Neural cell (in vitro differentiated cells): ENCODE measurements around the gene TCTA. TPM values are rescaled to one million over a fixed set of nuclear protein-coding genes. Genes with fewer than 3 reads are reported as not detected.

Experiments
- H2AFZ ChIP-seq: fragments of 200-600, 300-800 bp; sonication (generic), shearing (Covaris generic); 2 replicates; pipeline ENCODE4 v1.6.0; 2014; ENCODE audit warnings: low read depth, mild to moderate bottlenecking, antibody characterized with exemption, low read length, moderate library complexity
- H3F3A ChIP-seq: fragments of 200-600 bp; shearing (Covaris generic); 2 replicates; pipeline ENCODE4 v1.6.1; 2016; ENCODE audit warnings: mild to moderate bottlenecking, moderate library complexity, mixed read lengths, antibody characterized with exemption, low read length; ENCODE audit not compliant: insufficient read depth, poor library complexity, severe bottlenecking
- H3K27ac ChIP-seq: fragments of 200-600, 300-800 bp; sonication (generic), shearing (Covaris generic); 2 replicates; pipeline ENCODE4 v1.5.1; 2014; ENCODE audit warnings: mild to moderate bottlenecking, low read length, moderate library complexity
- H3K27me3 ChIP-seq: fragments of 300-800, 200-600 bp; sonication (generic), shearing (Covaris generic); 2 replicates; pipeline ENCODE4 v1.6.0; 2014; ENCODE audit warnings: mild to moderate bottlenecking, low read depth, low read length, moderate library complexity; ENCODE audit not compliant: insufficient read depth
- H3K36me3 ChIP-seq: fragments of 300-800, 200-600 bp; sonication (generic), shearing (Covaris generic); 2 replicates; pipeline ENCODE4 v1.5.1; 2014; ENCODE audit warnings: mild to moderate bottlenecking, antibody characterized with exemption, low read length, moderate library complexity; ENCODE audit not compliant: insufficient read depth
- H3K4me2 ChIP-seq: fragments of 300-800, 200-600 bp; sonication (generic), shearing (Covaris generic); 2 replicates; pipeline ENCODE4 v1.6.0; 2014; ENCODE audit warnings: mild to moderate bottlenecking, low read length
- H3K4me3 ChIP-seq: fragments of 300-800, 200-600 bp; sonication (generic), shearing (Covaris generic); 2 replicates; pipeline ENCODE4 v1.5.1; 2014; ENCODE audit warnings: mild to moderate bottlenecking, low read length, moderate library complexity
- H3K79me2 ChIP-seq: fragments of 200-600 bp; shearing (Covaris generic); replicated peaks from 2 replicates; pipeline ENCODE4 v1.6.0; 2014; ENCODE audit warnings: mild to moderate bottlenecking, low read length, moderate library complexity; ENCODE audit not compliant: insufficient read depth
- H3K9ac ChIP-seq: fragments of 300-800, 200-600 bp; sonication (generic), shearing (Covaris generic); 2 replicates; pipeline ENCODE4 v1.6.1; 2016; ENCODE audit warnings: mild to moderate bottlenecking, low read length, mixed read lengths
- H3K9me2 ChIP-seq: fragments of 200-600 bp; shearing (Covaris generic); 2 replicates; pipeline ENCODE4 v1.6.1; 2016; ENCODE audit warnings: mild to moderate bottlenecking, low read length, mixed read lengths; ENCODE audit not compliant: insufficient read depth
- H3K9me3 ChIP-seq: fragments of 200-600, 300-800 bp; sonication (generic), shearing (Covaris generic); 2 replicates; pipeline ENCODE4 v1.6.1; 2016; ENCODE audit warnings: mild to moderate bottlenecking, mixed run types, low read length, moderate library complexity, mixed read lengths
- H4K20me1 ChIP-seq: fragments of 200-600 bp; shearing (Covaris generic); 2 replicates; pipeline ENCODE4 v1.6.1; 2016; ENCODE audit warnings: mild to moderate bottlenecking, mixed run types; ENCODE audit not compliant: insufficient read depth
- EP300 ChIP-seq: fragments of 450-650 bp; conservative IDR thresholded peaks from 2 replicates; pipeline ENCODE4 v1.6.1; 2014; ENCODE audit warnings: antibody characterized with exemption, mild to moderate bottlenecking, moderate library complexity; ENCODE audit not compliant: poor library complexity, severe bottlenecking
- EZH2 ChIP-seq: fragments of 200-600, 300-800 bp; shearing (Covaris generic), sonication (generic); IDR thresholded peaks from 2 replicates; pipeline ENCODE4 v1.6.1; 2014; ENCODE audit warnings: antibody characterized with exemption, low read length, borderline replicate concordance, mild to moderate bottlenecking; ENCODE audit not compliant: insufficient read depth, poor library complexity, severe bottlenecking
- MXI1 ChIP-seq: fragments of 450-650 bp; conservative IDR thresholded peaks from 2 replicates; pipeline ENCODE4 v1.6.1; 2014; ENCODE audit warnings: antibody characterized with exemption, mild to moderate bottlenecking; ENCODE audit not compliant: poor library complexity, severe bottlenecking
- POLR2AphosphoS5 ChIP-seq: IDR thresholded peaks from 2 replicates; pipeline ENCODE4 v1.6.1; 2012
- RAD21 ChIP-seq: fragments of 450-650 bp; conservative IDR thresholded peaks from 2 replicates; pipeline ENCODE4 v1.6.1; 2014; ENCODE audit warnings: antibody characterized with exemption, mild to moderate bottlenecking, moderate library complexity
- REST ChIP-seq: IDR thresholded peaks from 2 replicates; pipeline ENCODE4 v1.6.1; 2012; ENCODE audit warnings: borderline replicate concordance
- SMC3 ChIP-seq: fragments of 450-650 bp; conservative IDR thresholded peaks from 2 replicates; pipeline ENCODE4 v1.6.1; 2014; ENCODE audit warnings: antibody characterized with exemption, mild to moderate bottlenecking, moderate library complexity; ENCODE audit not compliant: poor library complexity
- TAF1 ChIP-seq: IDR thresholded peaks from 2 replicates; pipeline ENCODE4 v1.6.1; 2012; ENCODE audit warnings: low read depth
- polyA plus RNA-seq: library from polyadenylated mRNA; depleted of rRNA; stranded (reverse); fragments of >200 nt; gene quantifications from 2 replicates; pipeline ENCODE4 v1.2.3, GENCODE V29; 2014
- TF ChIP-seq, protein P1 (sequence below): fragments of 450-650 bp; IDR thresholded peaks from 2 replicates; pipeline ENCODE4 v1.5.1; 2014; ENCODE audit warnings: antibody characterized with exemption, mild to moderate bottlenecking, moderate library complexity; ENCODE audit not compliant: poor library complexity, severe bottlenecking

Gene TCTA
- polyA plus RNA-seq, 1 donor from 2014 or later: 17.1 TPM

- Histone ChIP-seq H4K20me1 (no peaks in the 10 kb centered on the region), H3K79me2 (no peaks in the 10 kb centered on the region), H3K27me3 (no peaks in the 10 kb centered on the region), H3F3A (no peaks in the 10 kb centered on the region), H3K4me3 (no peak overlapping the region), H3K9ac (no peak overlapping the region), H2AFZ (no peak overlapping the region), H3K9me2 (no peaks in the 10 kb centered on the region), H3K27ac (no peak overlapping the region), H3K36me3 (no peaks in the 10 kb centered on the region), H3K9me3 (no peaks in the 10 kb centered on the region), H3K4me2 (no peak overlapping the region)
- TF ChIP-seq SMC3: no peak
- no peak for TF ChIP-seq REST
Observed at GRCh38 chr3:49461443-49462171, 49.4 kb downstream of the TCTA start.

GRCh38 chr3:49462222-49462621, 50.0 kb downstream of the TCTA start:
- no peaks in the 10 kb centered on the region for H3K9me2 ChIP-seq
- H2AFZ ChIP-seq: no peak overlapping the region
- H3K9me3 ChIP-seq: no peaks in the 10 kb centered on the region
- no peaks in the 10 kb centered on the region for H3F3A ChIP-seq
- no peaks in the 10 kb centered on the region for H3K27me3 ChIP-seq
- H3K4me3 ChIP-seq: no peak overlapping the region
- no peaks in the 10 kb centered on the region for H4K20me1 ChIP-seq
- H3K79me2 ChIP-seq: no peaks in the 10 kb centered on the region
- no peak overlapping the region for H3K27ac ChIP-seq
- TF ChIP-seq POLR2AphosphoS5: no peak
- TF ChIP-seq SMC3: no peak
- no peak for TF ChIP-seq EZH2
- TF ChIP-seq TAF1: no peak
- no peak for TF ChIP-seq EP300
- TF ChIP-seq, protein P1, sequence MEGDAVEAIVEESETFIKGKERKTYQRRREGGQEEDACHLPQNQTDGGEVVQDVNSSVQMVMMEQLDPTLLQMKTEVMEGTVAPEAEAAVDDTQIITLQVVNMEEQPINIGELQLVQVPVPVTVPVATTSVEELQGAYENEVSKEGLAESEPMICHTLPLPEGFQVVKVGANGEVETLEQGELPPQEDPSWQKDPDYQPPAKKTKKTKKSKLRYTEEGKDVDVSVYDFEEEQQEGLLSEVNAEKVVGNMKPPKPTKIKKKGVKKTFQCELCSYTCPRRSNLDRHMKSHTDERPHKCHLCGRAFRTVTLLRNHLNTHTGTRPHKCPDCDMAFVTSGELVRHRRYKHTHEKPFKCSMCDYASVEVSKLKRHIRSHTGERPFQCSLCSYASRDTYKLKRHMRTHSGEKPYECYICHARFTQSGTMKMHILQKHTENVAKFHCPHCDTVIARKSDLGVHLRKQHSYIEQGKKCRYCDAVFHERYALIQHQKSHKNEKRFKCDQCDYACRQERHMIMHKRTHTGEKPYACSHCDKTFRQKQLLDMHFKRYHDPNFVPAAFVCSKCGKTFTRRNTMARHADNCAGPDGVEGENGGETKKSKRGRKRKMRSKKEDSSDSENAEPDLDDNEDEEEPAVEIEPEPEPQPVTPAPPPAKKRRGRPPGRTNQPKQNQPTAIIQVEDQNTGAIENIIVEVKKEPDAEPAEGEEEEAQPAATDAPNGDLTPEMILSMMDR: no peak
- TF ChIP-seq REST: no peak
- no peak for TF ChIP-seq RAD21
- no peak for TF ChIP-seq MXI1
- H3K36me3 ChIP-seq: no peaks in the 10 kb centered on the region
- H3K4me2 ChIP-seq: no peak overlapping the region
- no peak overlapping the region for H3K9ac ChIP-seq
